HEK293 (cell line): ENCODE results near the gene MBD6.

Experiments
- CTCF ChIP-seq: fragments of 450-650 bp; formaldehyde crosslinking; IDR thresholded peaks from 2 replicates; pipeline ENCODE4 v1.5.1; 2016; ENCODE audit warnings: missing biosample characterization, missing genetic modification characterization
- HIC1 ChIP-seq: fragments of 450-650 bp; formaldehyde crosslinking; IDR thresholded peaks from 2 replicates; pipeline ENCODE4 v1.5.1; 2016; ENCODE audit warnings: missing biosample characterization, missing genetic modification characterization
- MYNN ChIP-seq: fragments of 450-650 bp; formaldehyde crosslinking; IDR thresholded peaks from 2 replicates; pipeline ENCODE4 v1.5.1; 2016; ENCODE audit warnings: missing biosample characterization, missing genetic modification characterization, borderline replicate concordance
- PRDM2 ChIP-seq: fragments of 450-650 bp; formaldehyde crosslinking; IDR thresholded peaks from 2 replicates; pipeline ENCODE4 v1.5.1; 2016; ENCODE audit warnings: missing biosample characterization, missing genetic modification characterization, borderline replicate concordance
- SALL2 ChIP-seq: fragments of 450-650 bp; formaldehyde crosslinking; IDR thresholded peaks from 2 replicates; pipeline ENCODE4 v1.5.0; 2017; ENCODE audit warnings: missing biosample characterization, mild to moderate bottlenecking, missing genetic modification characterization, borderline replicate concordance
- SETDB1 ChIP-seq: IDR thresholded peaks from one replicate; pipeline ENCODE4 v1.6.1; 2017; ENCODE audit warnings: mild to moderate bottlenecking, low read length, moderate library complexity, mixed read lengths; ENCODE audit not compliant: insufficient read length
- TCF7L2 ChIP-seq: IDR thresholded peaks from 2 replicates; pipeline ENCODE4 v1.6.1; 2011; ENCODE audit warnings: low read depth, mild to moderate bottlenecking, inconsistent platforms, low read length, moderate library complexity, borderline replicate concordance
- ZBTB8A ChIP-seq: fragments of 450-650 bp; formaldehyde crosslinking; IDR thresholded peaks from 2 replicates; pipeline ENCODE4 v1.5.1; 2016; ENCODE audit warnings: missing biosample characterization, missing genetic modification characterization
- ZEB2 ChIP-seq: fragments of 450-650 bp; formaldehyde crosslinking; IDR thresholded peaks from 2 replicates; pipeline ENCODE4 v1.5.1; 2016; ENCODE audit warnings: missing biosample characterization, missing genetic modification characterization
- ZNF335 ChIP-seq: fragments of 450-650 bp; formaldehyde crosslinking; conservative IDR thresholded peaks from 2 replicates; pipeline ENCODE4 v1.5.1; 2016; ENCODE audit warnings: missing biosample characterization, missing genetic modification characterization
- ZNF449 ChIP-seq: fragments of 450-650 bp; formaldehyde crosslinking; IDR thresholded peaks from 2 replicates; pipeline ENCODE4 v1.5.1; 2017; ENCODE audit warnings: missing biosample characterization, mild to moderate bottlenecking, missing genetic modification characterization, moderate library complexity
- ZNF791 ChIP-seq: fragments of 450-650 bp; formaldehyde crosslinking; IDR thresholded peaks from 2 replicates; pipeline ENCODE4 v1.5.1; 2016; ENCODE audit warnings: missing biosample characterization, missing genetic modification characterization

- TF ChIP-seq ZNF449 (tag by site-specific recombination) (no peak), CTCF (tag by site-specific recombination) (no peak), SALL2 (tag by site-specific recombination) (no peak), ZNF791 (tag by site-specific recombination) (no peak), MYNN (tag by site-specific recombination) (no peak), ZEB2 (no peak), ZBTB8A (tag by site-specific recombination) (no peak), ZNF335 (tag by site-specific recombination) (no peak), HIC1 (tag by site-specific recombination) (no peak), PRDM2 (no peak), TCF7L2 (no peak), SETDB1 (no peak)
Observed at GRCh38 chr12:57498571-57498970, 24.1 kb upstream of the MBD6 start.
